ENCODE results near the gene TNFAIP1. TPM values are rescaled to one million over a fixed set of nuclear protein-coding genes. Genes with fewer than 3 reads are reported as not detected.
"Not testable (repeated sequence)": the region's sequence is repeated elsewhere in the genome, so short reads cannot be mapped to it uniquely, and the experiment has no call there.

Gene TNFAIP1
- total RNA-seq, 4 donors from 2014 or later, result 51.5 to 81.3 (median 66.4) TPM

DNA sequence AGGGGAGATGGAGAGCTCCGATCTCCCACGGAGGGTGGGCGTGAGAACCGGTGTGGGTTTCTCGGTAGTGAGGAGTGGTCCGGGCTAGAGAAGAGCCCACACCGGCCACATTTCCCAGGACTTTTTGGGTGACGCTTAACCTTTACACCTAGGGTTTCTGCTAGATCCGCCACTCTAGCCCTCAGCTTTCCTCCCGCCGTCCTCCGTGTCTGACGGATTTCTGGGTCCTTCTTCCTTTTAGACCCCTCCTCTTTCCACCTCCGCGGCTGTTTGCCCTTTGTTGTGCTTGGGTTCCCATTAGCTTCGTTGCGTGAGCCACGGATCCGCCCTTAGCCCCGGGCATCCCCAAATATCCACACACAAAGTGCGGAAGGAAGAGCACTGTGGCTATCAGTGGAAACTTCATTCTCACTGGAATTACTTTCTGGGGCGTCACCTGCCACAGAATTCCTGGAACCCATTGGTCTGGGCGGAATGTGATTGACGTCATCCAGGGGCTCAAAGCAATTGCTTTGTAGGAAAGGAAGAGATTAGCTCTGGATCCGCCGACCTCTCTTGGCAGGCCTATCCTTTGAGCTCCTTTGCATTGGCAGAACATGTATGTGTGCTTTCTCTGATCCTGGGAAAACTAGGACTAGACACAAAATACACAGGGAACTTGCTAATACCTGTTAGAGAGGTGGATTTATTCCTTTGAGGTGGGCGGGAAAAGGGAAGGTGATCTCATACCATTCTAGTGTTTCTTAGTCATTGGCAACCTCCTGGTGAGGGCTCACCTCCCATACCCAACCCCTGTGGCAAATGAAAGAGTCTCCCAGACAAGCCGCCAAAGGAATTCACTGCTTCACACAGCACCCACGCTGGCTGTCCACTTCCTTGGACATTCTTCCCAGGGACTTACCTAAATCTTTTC lies 654 bp downstream of the TNFAIP1 start:
- no peak for TF ChIP-seq POLR2A (IDR thresholded peaks at IDR 0.05)
- TF ChIP-seq POLR2AphosphoS5 (IDR thresholded peaks at IDR 0.05), result peak in 1 of 3 donors; percentile 51
- H3K36me3 ChIP-seq, result peaks cover 22% of the 10 kb centered on the region
- H3K4me3 ChIP-seq, result peak overlapping the region; percentile 87
- DNase-seq (ENCODE audit: low spot score in 2 of 2), result peak in 1 of 2 donors; percentile 86
- no peaks in the 10 kb centered on the region for H3K27me3 ChIP-seq
- H3K4me1 ChIP-seq, result peaks cover 50% of the 10 kb centered on the region
- H3K27ac ChIP-seq, result peak overlapping the region; percentile 98
- 6% methylated on average over 26 of the region's 29 CpGs for WGBS
- no peaks in the 10 kb centered on the region for H3K9me3 ChIP-seq

DNA sequence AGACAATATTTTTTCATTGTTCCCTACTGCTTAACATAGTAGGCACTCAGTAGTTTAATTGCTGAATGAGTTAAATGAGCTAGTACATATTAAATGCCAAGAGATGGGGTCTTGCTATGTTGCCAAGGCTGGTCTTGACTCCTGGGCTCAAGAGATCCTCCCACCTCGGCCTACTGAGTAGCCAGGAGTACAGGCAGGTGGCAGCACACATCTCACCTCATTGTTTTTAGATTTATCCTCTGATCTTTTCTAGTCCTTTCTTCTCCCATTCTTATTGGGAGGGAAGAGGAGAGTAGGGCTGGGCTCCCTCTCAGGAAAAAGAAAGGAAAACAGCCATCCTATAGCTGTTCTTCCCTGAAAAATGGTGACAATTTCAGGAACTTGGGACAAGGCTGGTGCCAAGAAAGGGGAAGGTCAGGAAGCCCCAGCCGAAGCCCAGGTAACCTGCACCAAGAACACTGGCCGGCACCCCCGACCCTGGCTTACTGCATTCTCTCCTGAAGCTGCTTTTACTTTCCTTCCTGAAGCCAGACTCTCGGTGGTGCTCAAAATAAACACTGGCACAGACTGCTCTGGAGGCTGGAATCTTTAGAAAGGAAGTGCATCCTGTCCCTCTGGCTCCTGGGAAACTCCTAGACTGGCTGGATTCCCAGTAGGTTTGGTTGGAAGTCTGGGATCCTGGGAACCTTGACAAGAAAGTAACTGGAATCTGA lies 2.7 kb downstream of the TNFAIP1 start:
- peaks cover 44% of the 10 kb centered on the region for H3K4me1 ChIP-seq
- H3K9me3 ChIP-seq, result no peaks in the 10 kb centered on the region
- H3K4me3 ChIP-seq, result no peak overlapping the region
- peaks cover 35% of the 10 kb centered on the region for H3K36me3 ChIP-seq
- no peaks in the 10 kb centered on the region for H3K27me3 ChIP-seq
- DNase-seq (ENCODE audit: low spot score in 2 of 2), result no peak
- WGBS, result 83% methylated on average over 4 of the region's 5 CpGs
- peak overlapping the region; percentile 9 for H3K27ac ChIP-seq
- TF ChIP-seq POLR2A (IDR thresholded peaks at IDR 0.05) (no peak), POLR2AphosphoS5 (IDR thresholded peaks at IDR 0.05) (no peak), EP300 (IDR thresholded peaks at IDR 0.05) (no peak)
- TF ChIP-seq, protein P1, sequence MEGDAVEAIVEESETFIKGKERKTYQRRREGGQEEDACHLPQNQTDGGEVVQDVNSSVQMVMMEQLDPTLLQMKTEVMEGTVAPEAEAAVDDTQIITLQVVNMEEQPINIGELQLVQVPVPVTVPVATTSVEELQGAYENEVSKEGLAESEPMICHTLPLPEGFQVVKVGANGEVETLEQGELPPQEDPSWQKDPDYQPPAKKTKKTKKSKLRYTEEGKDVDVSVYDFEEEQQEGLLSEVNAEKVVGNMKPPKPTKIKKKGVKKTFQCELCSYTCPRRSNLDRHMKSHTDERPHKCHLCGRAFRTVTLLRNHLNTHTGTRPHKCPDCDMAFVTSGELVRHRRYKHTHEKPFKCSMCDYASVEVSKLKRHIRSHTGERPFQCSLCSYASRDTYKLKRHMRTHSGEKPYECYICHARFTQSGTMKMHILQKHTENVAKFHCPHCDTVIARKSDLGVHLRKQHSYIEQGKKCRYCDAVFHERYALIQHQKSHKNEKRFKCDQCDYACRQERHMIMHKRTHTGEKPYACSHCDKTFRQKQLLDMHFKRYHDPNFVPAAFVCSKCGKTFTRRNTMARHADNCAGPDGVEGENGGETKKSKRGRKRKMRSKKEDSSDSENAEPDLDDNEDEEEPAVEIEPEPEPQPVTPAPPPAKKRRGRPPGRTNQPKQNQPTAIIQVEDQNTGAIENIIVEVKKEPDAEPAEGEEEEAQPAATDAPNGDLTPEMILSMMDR (IDR thresholded peaks at IDR 0.05), result no peak

DNA sequence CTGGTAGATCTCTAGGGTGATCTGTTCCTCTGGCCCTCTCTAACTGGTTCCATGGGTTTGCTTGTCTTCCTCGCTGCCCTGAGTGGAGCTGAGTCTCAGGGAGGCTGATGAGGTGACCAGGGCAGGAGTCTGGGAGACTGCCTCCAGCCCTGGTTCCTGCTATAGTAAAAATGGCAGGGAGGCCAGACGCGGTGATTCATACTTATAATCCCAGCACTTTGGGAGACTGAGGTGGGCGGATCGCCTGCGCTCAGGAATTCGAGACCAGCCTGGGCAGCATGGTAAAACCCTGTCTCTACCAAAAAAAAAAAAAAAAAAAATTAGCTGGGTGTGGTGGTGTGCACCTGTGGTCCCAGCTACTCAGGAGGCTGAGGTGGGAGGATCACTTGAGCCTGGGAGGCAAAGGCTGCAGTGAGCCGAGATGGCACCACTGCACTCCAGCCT lies 3.2 kb downstream of the TNFAIP1 start:
- H3K27me3 ChIP-seq; H3K4me3 ChIP-seq; DNase-seq (ENCODE audit: low spot score in 2 of 2); H3K27ac ChIP-seq; H3K9me3 ChIP-seq: not testable (repeated sequence)
- WGBS, result 80% methylated on average over 8 of the region's 8 CpGs
- Histone ChIP-seq H3K4me1 (peaks cover 38% of the 10 kb centered on the region), H3K36me3 (peaks cover 41% of the 10 kb centered on the region)

DNA sequence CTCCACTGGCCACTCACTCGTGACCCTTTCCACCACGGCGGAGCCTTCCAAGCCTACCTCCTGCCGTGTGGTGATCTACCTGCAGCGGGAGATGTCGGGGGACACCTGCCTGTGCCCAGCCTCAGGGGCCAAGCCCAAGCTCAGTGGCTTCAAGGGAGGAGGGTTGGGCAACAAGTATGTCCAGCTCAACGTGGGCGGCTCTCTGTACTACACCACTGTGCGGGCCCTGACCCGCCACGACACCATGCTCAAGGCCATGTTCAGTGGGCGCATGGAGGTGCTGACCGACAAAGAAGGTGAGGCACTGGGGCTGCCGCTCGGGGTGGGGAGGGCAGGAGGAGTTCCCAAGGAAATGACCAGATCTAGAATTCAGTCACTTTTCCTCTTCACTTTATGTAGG lies 3.9 kb downstream of the TNFAIP1 start:
- Histone ChIP-seq H3K27me3 (no peaks in the 10 kb centered on the region), H3K36me3 (peaks cover 48% of the 10 kb centered on the region), H3K4me3 (no peak overlapping the region), H3K27ac (no peak overlapping the region), H3K4me1 (peaks cover 32% of the 10 kb centered on the region), H3K9me3 (no peaks in the 10 kb centered on the region)
- no peak for DNase-seq (ENCODE audit: low spot score in 2 of 2)
- TF ChIP-seq POLR2AphosphoS5 (IDR thresholded peaks at IDR 0.05) (no peak), POLR2A (IDR thresholded peaks at IDR 0.05) (no peak), EP300 (IDR thresholded peaks at IDR 0.05) (no peak)
- TF ChIP-seq, protein P1 (IDR thresholded peaks at IDR 0.05), result no peak
- WGBS, result 93% methylated on average over 15 of the region's 15 CpGs

DNA sequence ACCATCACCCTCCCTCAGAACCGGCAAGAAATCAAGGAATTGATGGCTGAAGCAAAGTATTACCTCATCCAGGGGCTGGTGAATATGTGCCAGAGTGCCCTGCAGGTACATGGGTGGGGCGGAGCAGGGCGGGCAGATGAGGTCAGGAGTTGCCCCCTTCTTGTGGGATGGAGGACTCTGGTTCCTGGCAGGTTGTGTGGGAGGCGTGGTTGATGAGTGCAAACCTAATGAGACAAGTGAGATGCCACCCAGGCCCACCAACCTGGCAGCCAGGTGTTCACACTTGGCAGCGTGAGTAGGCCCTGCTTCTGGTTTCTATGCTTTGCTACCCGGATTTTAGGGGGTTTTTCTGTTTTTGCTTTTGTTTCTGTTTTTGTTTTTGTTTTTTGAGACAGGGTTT lies 4.8 kb downstream of the TNFAIP1 start:
- Histone ChIP-seq H3K27ac (no peak overlapping the region), H3K4me3 (no peak overlapping the region), H3K27me3 (no peaks in the 10 kb centered on the region), H3K36me3 (peaks cover 57% of the 10 kb centered on the region), H3K4me1 (peaks cover 26% of the 10 kb centered on the region), H3K9me3 (no peaks in the 10 kb centered on the region)
- 71% methylated on average over 6 of the region's 6 CpGs for WGBS
- no peak for DNase-seq (ENCODE audit: low spot score in 2 of 2)
- TF ChIP-seq POLR2A (IDR thresholded peaks at IDR 0.05) (no peak), EP300 (IDR thresholded peaks at IDR 0.05) (no peak), POLR2AphosphoS5 (IDR thresholded peaks at IDR 0.05) (no peak)
- TF ChIP-seq, protein P1 (IDR thresholded peaks at IDR 0.05), result no peak

DNA sequence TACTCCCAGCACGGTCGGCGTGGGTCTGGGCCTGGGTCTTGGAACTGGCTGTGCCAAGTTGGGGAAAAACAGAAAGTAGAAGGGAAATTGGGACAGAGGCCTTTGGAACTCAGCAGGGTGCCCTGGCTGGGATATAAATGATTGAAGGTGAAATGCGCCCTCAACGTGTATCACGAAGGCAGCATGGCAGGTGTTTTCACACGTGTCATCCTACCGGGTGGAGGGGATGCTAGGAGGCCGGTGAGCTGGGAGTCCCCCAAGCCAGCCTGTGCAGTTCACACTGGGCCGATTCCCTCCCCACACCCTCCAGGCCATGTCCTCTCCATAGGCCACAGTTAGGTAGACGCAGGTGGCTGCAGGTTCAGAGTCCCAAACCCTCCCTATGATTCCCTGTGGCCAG lies 6.0 kb downstream of the TNFAIP1 start:
- Histone ChIP-seq H3K4me3 (no peak overlapping the region), H3K9me3 (no peaks in the 10 kb centered on the region), H3K27me3 (no peaks in the 10 kb centered on the region), H3K27ac (no peak overlapping the region), H3K4me1 (peaks cover 22% of the 10 kb centered on the region), H3K36me3 (peaks cover 68% of the 10 kb centered on the region)
- no peak for DNase-seq (ENCODE audit: low spot score in 2 of 2)
- TF ChIP-seq POLR2A (IDR thresholded peaks at IDR 0.05) (no peak), EP300 (IDR thresholded peaks at IDR 0.05) (no peak), POLR2AphosphoS5 (IDR thresholded peaks at IDR 0.05) (no peak)
- TF ChIP-seq, protein P1 (IDR thresholded peaks at IDR 0.05), result no peak
- 90% methylated on average over 10 of the region's 11 CpGs for WGBS
